Measurements from ENCODE around the gene SHOC2. TPM values are rescaled to one million over a fixed set of nuclear protein-coding genes. Genes with fewer than 3 reads are reported as not detected.

The SHOC2 gene
- total and polyA plus RNA-seq, 2 of the 8 experiments (the other 6 are each of a cell fraction or from before 2014, with no cell fraction given) = 7.6 to 28.2 TPM

GRCh38 chr10:110910138-110910537 lies 9.3 kb upstream of the SHOC2 start (continued):
- no peak for TF ChIP-seq SRF (IDR thresholded peaks at IDR 0.05; ENCODE audit: low read depth, low read length)

Measured in H1 (cell line).